GM23338 (cell line): ENCODE measurements around the gene LGALS3. TPM values are rescaled to one million over a fixed set of nuclear protein-coding genes. Genes with fewer than 3 reads are reported as not detected.
A peak's percentile ranks its signal among the peaks of the same experiment; 100 is the strongest.

Experiments
- ATAC-seq: fragments of 200-7000 bp; cut with Tn5 transposase; 3 replicates; pipeline ENCODE4 v1.9.1; 2020
- DNase-seq: peaks from one replicate; pipeline ENCODE4 v3.0.0-alpha.2; 2015; ENCODE audit warnings: low spot score
- H2AFZ ChIP-seq: fragments of 200-600 bp; sonication (generic); 2 replicates; pipeline ENCODE4 v1.8.0; 2016; ENCODE audit warnings: antibody characterized with exemption, mild to moderate bottlenecking, moderate library complexity
- H3F3A ChIP-seq: fragments of 200-600 bp; sonication (generic); replicated peaks from 2 replicates; pipeline ENCODE4 v1.8.0; 2017; ENCODE audit warnings: antibody characterized with exemption, mixed run types, low read depth
- H3K27ac ChIP-seq: fragments of 200-600 bp; sonication (generic); 2 replicates; pipeline ENCODE4 v1.6.1; 2016; ENCODE audit warnings: low read depth
- H3K27me3 ChIP-seq: fragments of 200-600 bp; sonication (generic); 2 replicates; pipeline ENCODE4 v1.8.0; 2016; ENCODE audit warnings: mild to moderate bottlenecking, mixed run types, moderate library complexity; ENCODE audit not compliant: insufficient read depth
- H3K36me3 ChIP-seq: fragments of 200-600 bp; sonication (generic); 2 replicates; pipeline ENCODE4 v1.8.0; 2016; ENCODE audit warnings: mild to moderate bottlenecking; ENCODE audit not compliant: insufficient read depth
- H3K4me1 ChIP-seq: fragments of 200-600 bp; sonication (generic); 2 replicates; pipeline ENCODE4 v1.8.0; 2016; ENCODE audit warnings: mild to moderate bottlenecking, moderate library complexity; ENCODE audit not compliant: insufficient read depth
- H3K4me2 ChIP-seq: fragments of 200-600 bp; sonication (generic); 2 replicates; pipeline ENCODE4 v1.7.1; 2017; ENCODE audit warnings: mixed run types
- H3K4me3 ChIP-seq: fragments of 200-600 bp; sonication (generic); 2 replicates; pipeline ENCODE4 v1.6.1; 2016; ENCODE audit warnings: mixed run types
- H3K79me2 ChIP-seq: fragments of 200-600 bp; sonication (generic); replicated peaks from 2 replicates; pipeline ENCODE4 v1.8.0; 2017; ENCODE audit warnings: mild to moderate bottlenecking; ENCODE audit not compliant: insufficient read depth
- H3K9me2 ChIP-seq: fragments of 200-600 bp; sonication (generic); 2 replicates; pipeline ENCODE4 v1.8.0; 2017; ENCODE audit not compliant: insufficient read depth
- H4K20me1 ChIP-seq: fragments of 200-600 bp; sonication (generic); replicated peaks from 2 replicates; pipeline ENCODE4 v1.8.0; 2017; ENCODE audit warnings: mild to moderate bottlenecking; ENCODE audit not compliant: insufficient read depth
- H3K27ac Mint-ChIP-seq: 2 replicates; pipeline ENCODE4 v1.8.0; 2020; ENCODE audit warnings: inconsistent platforms, mild to moderate bottlenecking, moderate library complexity, mixed read lengths
- H3K27me3 Mint-ChIP-seq: 3 replicates; pipeline ENCODE4 v1.8.0; 2022; ENCODE audit warnings: low read depth, mild to moderate bottlenecking, moderate library complexity, mixed read lengths, inconsistent platforms; ENCODE audit not compliant: insufficient read depth, poor library complexity
- H3K36me3 Mint-ChIP-seq: 3 replicates; pipeline ENCODE4 v1.8.0; 2021; ENCODE audit warnings: low read depth, mild to moderate bottlenecking, inconsistent platforms, moderate library complexity, mixed read lengths
- H3K4me1 Mint-ChIP-seq: 3 replicates; pipeline ENCODE4 v1.8.0; 2020; ENCODE audit warnings: mild to moderate bottlenecking, inconsistent platforms, mixed read lengths
- H3K4me3 Mint-ChIP-seq: 3 replicates; pipeline ENCODE4 v1.8.0; 2021; ENCODE audit warnings: moderate library complexity, mild to moderate bottlenecking, inconsistent platforms, mixed read lengths
- H3K9me3 Mint-ChIP-seq: 3 replicates; pipeline ENCODE4 v1.8.0; 2020; ENCODE audit warnings: moderate library complexity, mild to moderate bottlenecking, inconsistent platforms, mixed read lengths
- CREB1 ChIP-seq: fragments of 250-450 bp; sonication (Bioruptor Pico); IDR thresholded peaks from 2 replicates; pipeline ENCODE4 v1.5.0; 2020; ENCODE audit warnings: low read depth, mild to moderate bottlenecking, moderate library complexity
- EZH2phosphoT487 ChIP-seq: fragments of 200-600 bp; sonication (generic); IDR thresholded peaks from one replicate; pipeline ENCODE4 v1.8.1; 2018; ENCODE audit warnings: antibody characterized with exemption; ENCODE audit not compliant: unreplicated experiment
- JUNB ChIP-seq: IDR thresholded peaks from one replicate; pipeline ENCODE4 v1.6.1; 2016; ENCODE audit warnings: antibody characterized with exemption; ENCODE audit not compliant: unreplicated experiment
- NANOG ChIP-seq: IDR thresholded peaks from 2 replicates; pipeline ENCODE4 v1.6.1; 2016; ENCODE audit warnings: antibody characterized with exemption, borderline replicate concordance
- POLR2AphosphoS5 ChIP-seq: IDR thresholded peaks from 2 replicates; pipeline ENCODE4 v1.6.1; 2016; ENCODE audit warnings: antibody characterized with exemption, low read depth
- STAT1 ChIP-seq: IDR thresholded peaks from one replicate; pipeline ENCODE4 v1.6.1; 2016; ENCODE audit warnings: antibody characterized with exemption; ENCODE audit not compliant: unreplicated experiment
- ZNF114 ChIP-seq: fragments of 250-450 bp; sonication (Bioruptor Pico); IDR thresholded peaks from 2 replicates; pipeline ENCODE4 v1.5.0; 2020; ENCODE audit warnings: mild to moderate bottlenecking, moderate library complexity
- polyA plus RNA-seq: library from polyadenylated mRNA; unstranded; fragments of >200 nt; fragmentation: Nextera tagmentation; extraction: Ambion mirVana; gene quantifications from 2 replicates; pipeline ENCODE4 v1.2.1, GENCODE V29; 2016
- total RNA-seq: library from RNA; depleted of rRNA; stranded (reverse); fragments of >200 nt; shearing (Covaris generic); gene quantifications from 2 replicates; pipeline ENCODE4 v1.2.3, GENCODE V29; 2014
- TF ChIP-seq, protein P1 (sequence below): IDR thresholded peaks from one replicate; pipeline ENCODE4 v1.6.1; 2018; ENCODE audit warnings: antibody characterized with exemption; ENCODE audit not compliant: unreplicated experiment
- TF ChIP-seq, protein P2 (sequence below): IDR thresholded peaks from 2 replicates; pipeline ENCODE4 v1.6.1; 2016; ENCODE audit warnings: antibody characterized with exemption
- TF ChIP-seq, protein P3 (sequence below), 2 experiments: fragments of 200-600 bp in 1 of 2; sonication (generic) in 1 of 2; conservative IDR thresholded peaks; 2 replicates each; pipeline versions ENCODE4 v1.5.1 to v1.6.1; 2016 to 2017; ENCODE audit warnings: antibody characterized with exemption in 2 of 2, low read depth in 2 of 2, mild to moderate bottlenecking in 2 of 2, moderate library complexity in 1 of 2

Gene LGALS3
- total and polyA plus RNA-seq, 2 experiments from 2014 or later, result 7.2 to 10.9 TPM

DNA sequence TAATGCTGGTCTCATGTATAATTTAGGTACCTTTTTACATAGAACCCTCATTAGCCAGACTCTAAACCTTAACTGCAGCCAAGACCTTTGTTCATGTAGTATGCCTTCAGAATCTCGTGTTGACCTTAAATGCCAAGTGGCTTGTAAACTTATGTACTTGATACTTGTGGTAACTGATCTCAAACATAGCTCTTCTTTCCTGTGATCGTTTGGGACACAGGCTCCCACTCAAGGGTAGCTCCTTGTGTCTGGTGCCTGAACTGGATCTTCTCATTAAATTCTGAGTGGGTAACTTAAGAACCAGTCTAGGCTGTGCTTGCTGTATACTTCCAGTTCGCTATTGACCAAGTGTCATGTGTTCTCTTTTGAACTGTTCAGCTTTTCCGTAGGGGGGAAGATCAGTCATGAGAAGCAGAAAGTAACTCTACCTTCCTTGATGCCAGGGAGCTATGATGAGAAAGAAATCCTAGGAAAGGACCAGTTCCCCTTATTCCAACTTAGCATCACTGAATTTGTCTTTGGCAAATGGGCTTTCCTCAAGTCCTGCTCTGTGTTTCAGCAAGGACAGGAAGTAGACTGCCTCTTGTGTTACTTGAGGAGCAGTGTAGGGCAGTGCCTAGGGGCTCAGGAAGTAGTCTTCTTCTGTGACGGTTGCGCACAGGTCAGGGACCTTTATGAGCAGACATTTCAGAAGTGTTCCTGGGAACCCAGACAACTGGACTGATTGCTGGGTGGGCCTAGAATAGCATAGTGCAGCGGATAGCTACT is 2.5 kb downstream of the LGALS3 start:
- Mint-ChIP-seq H3K27me3 (peaks cover 28% of the 10 kb centered on the region), H3K4me3 (no peak overlapping the region), H3K9me3 (no peaks in the 10 kb centered on the region), H3K36me3 (no peaks in the 10 kb centered on the region), H3K27ac (no peak overlapping the region), H3K4me1 (peaks cover 4% of the 10 kb centered on the region; the same call in 2 of the 3 replicates)
- H4K20me1 ChIP-seq, result peaks cover 6% of the 10 kb centered on the region
- H3K4me1 ChIP-seq, result 0 out of 2 replicates have a peak, but pooled peaks cover 2% of the 10 kb centered on the region
- H3K4me3 ChIP-seq, result no peak overlapping the region
- H3K9me2 ChIP-seq, result no peaks in the 10 kb centered on the region
- peaks cover 51% of the 10 kb centered on the region for H3K27me3 ChIP-seq
- TF ChIP-seq, protein P1, sequence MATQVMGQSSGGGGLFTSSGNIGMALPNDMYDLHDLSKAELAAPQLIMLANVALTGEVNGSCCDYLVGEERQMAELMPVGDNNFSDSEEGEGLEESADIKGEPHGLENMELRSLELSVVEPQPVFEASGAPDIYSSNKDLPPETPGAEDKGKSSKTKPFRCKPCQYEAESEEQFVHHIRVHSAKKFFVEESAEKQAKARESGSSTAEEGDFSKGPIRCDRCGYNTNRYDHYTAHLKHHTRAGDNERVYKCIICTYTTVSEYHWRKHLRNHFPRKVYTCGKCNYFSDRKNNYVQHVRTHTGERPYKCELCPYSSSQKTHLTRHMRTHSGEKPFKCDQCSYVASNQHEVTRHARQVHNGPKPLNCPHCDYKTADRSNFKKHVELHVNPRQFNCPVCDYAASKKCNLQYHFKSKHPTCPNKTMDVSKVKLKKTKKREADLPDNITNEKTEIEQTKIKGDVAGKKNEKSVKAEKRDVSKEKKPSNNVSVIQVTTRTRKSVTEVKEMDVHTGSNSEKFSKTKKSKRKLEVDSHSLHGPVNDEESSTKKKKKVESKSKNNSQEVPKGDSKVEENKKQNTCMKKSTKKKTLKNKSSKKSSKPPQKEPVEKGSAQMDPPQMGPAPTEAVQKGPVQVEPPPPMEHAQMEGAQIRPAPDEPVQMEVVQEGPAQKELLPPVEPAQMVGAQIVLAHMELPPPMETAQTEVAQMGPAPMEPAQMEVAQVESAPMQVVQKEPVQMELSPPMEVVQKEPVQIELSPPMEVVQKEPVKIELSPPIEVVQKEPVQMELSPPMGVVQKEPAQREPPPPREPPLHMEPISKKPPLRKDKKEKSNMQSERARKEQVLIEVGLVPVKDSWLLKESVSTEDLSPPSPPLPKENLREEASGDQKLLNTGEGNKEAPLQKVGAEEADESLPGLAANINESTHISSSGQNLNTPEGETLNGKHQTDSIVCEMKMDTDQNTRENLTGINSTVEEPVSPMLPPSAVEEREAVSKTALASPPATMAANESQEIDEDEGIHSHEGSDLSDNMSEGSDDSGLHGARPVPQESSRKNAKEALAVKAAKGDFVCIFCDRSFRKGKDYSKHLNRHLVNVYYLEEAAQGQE, result no peak
- no peak for TF ChIP-seq EZH2phosphoT487
- TF ChIP-seq JUNB, result no peak
- no peak for TF ChIP-seq ZNF114
- no peak for TF ChIP-seq POLR2AphosphoS5
- TF ChIP-seq NANOG, result no peak
- TF ChIP-seq STAT1, result no peak
- TF ChIP-seq, protein P2, sequence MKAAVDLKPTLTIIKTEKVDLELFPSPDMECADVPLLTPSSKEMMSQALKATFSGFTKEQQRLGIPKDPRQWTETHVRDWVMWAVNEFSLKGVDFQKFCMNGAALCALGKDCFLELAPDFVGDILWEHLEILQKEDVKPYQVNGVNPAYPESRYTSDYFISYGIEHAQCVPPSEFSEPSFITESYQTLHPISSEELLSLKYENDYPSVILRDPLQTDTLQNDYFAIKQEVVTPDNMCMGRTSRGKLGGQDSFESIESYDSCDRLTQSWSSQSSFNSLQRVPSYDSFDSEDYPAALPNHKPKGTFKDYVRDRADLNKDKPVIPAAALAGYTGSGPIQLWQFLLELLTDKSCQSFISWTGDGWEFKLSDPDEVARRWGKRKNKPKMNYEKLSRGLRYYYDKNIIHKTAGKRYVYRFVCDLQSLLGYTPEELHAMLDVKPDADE, result no peak
- no peak for TF ChIP-seq CREB1
- H3K27ac ChIP-seq, result no peak overlapping the region
- no peaks in the 10 kb centered on the region for H3K79me2 ChIP-seq
- ATAC-seq (no peak), DNase-seq (no peak)
- no peak overlapping the region for H3K4me2 ChIP-seq
- no peaks in the 10 kb centered on the region for H3F3A ChIP-seq
- no peaks in the 10 kb centered on the region for H3K36me3 ChIP-seq
- H2AFZ ChIP-seq, result no peak overlapping the region

DNA sequence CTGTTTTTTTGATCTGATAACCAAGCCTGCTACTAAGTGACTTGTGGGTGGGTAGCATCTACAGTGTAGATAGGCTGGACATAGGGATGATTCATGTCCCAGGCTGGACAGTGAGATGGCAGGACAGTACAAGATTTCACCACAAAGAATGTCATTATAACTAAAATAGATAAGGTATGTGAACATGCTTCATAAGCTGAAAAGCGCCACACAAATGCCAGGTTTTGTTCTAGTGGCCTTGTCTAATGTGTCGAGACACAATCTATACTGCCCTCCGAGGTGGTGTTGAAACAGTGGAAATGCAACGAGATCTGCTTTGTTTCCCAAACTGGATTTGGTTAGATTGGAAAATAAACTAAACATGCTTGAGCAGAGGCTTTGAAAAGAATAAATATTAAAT is 4.4 kb downstream of the LGALS3 start:
- H3K27me3 Mint-ChIP-seq, result peaks cover 27% of the 10 kb centered on the region
- H3K4me1 Mint-ChIP-seq, result peaks cover 4% of the 10 kb centered on the region; the same call in 2 of the 3 replicates
- H3K9me3 Mint-ChIP-seq, result no peaks in the 10 kb centered on the region
- Histone ChIP-seq H3K4me3 (no peak overlapping the region), H2AFZ (no peak overlapping the region), H3K4me2 (no peak overlapping the region), H3K79me2 (no peaks in the 10 kb centered on the region), H3K27ac (no peak overlapping the region), H3K27me3 (peaks cover 32% of the 10 kb centered on the region), H3K36me3 (no peaks in the 10 kb centered on the region), H3K4me1 (0 out of 2 replicates have a peak, but pooled peaks cover 2% of the 10 kb centered on the region), H4K20me1 (peaks cover 3% of the 10 kb centered on the region), H3K9me2 (no peaks in the 10 kb centered on the region), H3F3A (no peaks in the 10 kb centered on the region)
- peak; percentile 32 for DNase-seq
- TF ChIP-seq, protein P3, sequence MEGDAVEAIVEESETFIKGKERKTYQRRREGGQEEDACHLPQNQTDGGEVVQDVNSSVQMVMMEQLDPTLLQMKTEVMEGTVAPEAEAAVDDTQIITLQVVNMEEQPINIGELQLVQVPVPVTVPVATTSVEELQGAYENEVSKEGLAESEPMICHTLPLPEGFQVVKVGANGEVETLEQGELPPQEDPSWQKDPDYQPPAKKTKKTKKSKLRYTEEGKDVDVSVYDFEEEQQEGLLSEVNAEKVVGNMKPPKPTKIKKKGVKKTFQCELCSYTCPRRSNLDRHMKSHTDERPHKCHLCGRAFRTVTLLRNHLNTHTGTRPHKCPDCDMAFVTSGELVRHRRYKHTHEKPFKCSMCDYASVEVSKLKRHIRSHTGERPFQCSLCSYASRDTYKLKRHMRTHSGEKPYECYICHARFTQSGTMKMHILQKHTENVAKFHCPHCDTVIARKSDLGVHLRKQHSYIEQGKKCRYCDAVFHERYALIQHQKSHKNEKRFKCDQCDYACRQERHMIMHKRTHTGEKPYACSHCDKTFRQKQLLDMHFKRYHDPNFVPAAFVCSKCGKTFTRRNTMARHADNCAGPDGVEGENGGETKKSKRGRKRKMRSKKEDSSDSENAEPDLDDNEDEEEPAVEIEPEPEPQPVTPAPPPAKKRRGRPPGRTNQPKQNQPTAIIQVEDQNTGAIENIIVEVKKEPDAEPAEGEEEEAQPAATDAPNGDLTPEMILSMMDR (conservative IDR thresholded peaks at IDR 0.05; ENCODE audit: low read depth in 2 of 2), result peak; percentile 16 to 34; a peak in 2 of 4 replicates
- TF ChIP-seq NANOG, result no peak
- H3K27ac Mint-ChIP-seq, result no peak overlapping the region
- no peaks in the 10 kb centered on the region for H3K36me3 Mint-ChIP-seq
- no peak for ATAC-seq
- no peak overlapping the region for H3K4me3 Mint-ChIP-seq
